AG09319 (cell line): Measurements from ENCODE around the gene COG5.
A peak's percentile ranks its signal among the peaks of the same experiment; 100 is the strongest.

Experiments
- DNase-seq: peaks from one replicate; pipeline ENCODE4 v3.0.0-alpha.2; 2010; ENCODE audit warnings: low read depth; ENCODE audit errors: extremely low read depth
- TF ChIP-seq, protein P1 (sequence below): IDR thresholded peaks from 2 replicates; pipeline ENCODE4 v1.5.1; 2011; ENCODE audit warnings: low read depth, mild to moderate bottlenecking, inconsistent platforms, low read length, moderate library complexity

COG5 gene

DNA sequence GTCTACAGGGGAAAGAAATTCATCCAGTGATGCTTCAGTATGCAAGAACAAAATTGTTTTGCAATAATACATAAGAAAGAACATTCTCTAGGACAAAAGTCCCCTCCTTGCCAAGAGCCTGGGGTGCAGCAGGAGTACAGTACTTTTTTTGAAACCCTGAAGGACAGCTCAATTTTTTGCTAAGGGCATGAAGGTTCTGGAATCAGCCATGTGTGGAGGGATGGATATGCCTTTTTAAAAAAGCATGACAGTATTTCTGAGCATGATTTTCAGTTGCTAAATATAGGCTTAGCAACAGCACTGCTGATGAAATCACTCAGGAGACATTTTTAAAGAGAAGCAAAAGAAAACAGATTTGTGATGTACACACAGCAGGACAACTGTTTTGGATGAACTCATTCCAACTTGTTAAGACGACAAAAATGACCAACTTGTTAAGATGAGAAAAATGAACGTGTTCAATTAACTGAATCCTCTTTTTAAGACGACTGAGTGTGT lies 355.6 kb downstream of the COG5 start:
- TF ChIP-seq, protein P1, sequence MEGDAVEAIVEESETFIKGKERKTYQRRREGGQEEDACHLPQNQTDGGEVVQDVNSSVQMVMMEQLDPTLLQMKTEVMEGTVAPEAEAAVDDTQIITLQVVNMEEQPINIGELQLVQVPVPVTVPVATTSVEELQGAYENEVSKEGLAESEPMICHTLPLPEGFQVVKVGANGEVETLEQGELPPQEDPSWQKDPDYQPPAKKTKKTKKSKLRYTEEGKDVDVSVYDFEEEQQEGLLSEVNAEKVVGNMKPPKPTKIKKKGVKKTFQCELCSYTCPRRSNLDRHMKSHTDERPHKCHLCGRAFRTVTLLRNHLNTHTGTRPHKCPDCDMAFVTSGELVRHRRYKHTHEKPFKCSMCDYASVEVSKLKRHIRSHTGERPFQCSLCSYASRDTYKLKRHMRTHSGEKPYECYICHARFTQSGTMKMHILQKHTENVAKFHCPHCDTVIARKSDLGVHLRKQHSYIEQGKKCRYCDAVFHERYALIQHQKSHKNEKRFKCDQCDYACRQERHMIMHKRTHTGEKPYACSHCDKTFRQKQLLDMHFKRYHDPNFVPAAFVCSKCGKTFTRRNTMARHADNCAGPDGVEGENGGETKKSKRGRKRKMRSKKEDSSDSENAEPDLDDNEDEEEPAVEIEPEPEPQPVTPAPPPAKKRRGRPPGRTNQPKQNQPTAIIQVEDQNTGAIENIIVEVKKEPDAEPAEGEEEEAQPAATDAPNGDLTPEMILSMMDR: no peak
- DNase-seq: no peak

DNA sequence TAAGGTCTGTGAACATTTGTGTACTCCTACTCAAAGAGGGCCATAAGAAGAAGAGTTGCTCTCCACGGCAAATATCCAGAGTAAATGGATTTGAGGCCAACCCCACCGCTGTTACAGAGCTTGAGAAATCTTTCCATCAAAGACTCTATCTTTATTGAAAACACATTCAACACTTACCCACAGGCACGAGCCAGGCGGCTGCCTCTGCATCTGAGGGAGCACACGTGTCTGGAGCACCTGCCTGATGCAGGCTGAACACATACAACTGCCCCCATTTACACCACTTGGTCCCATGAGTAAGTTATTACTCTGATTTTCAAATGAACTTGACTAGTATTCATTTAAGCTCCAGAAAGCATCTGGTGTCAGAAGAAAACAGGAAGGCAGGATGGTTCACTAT lies 356.3 kb downstream of the COG5 start:
- DNase-seq: no peak
- TF ChIP-seq, protein P1: no peak

DNA sequence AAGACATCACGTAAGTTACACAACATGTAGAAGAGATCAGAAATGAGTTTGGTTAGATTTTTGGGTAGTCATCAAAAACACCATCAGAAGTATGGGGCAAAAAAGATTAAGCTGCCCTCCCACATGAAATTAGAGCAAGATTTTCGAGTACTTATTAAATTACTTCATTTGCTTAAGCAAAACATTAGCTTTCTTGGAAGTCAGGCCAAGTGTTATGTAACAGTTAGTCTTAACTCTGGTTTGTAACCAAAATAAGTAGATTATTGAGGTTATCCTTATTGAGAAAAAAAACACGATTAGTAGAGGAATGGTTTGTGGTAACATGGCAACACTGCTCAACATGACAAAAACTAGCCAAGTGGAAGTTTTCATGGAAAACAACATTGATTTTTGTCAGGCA lies 357.0 kb downstream of the COG5 start:
- TF ChIP-seq, protein P1: no peak

DNA sequence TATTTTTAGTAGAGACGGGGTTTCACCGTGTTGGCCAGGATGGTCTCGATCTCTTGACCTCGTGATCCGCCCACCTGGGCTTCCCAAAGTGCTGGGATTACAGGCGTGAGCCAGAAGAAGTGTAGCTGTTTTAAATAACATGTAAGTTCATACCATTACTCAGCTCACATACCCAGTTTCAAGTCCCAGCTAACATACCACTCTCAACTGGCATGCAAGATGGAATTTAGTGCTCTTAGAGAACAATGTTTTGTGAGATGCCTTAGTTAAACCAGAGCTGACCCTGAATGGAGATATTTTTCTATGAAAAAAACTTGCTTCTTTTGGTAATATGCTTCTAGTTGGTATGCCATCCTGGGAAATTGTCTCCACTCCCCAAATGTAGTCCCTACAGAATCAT lies 357.6 kb downstream of the COG5 start:
- TF ChIP-seq, protein P1: no peak
- no peak for DNase-seq

More for the DNA sequence above, 357.0 kb downstream of the COG5 start:
- no peak for DNase-seq

DNA sequence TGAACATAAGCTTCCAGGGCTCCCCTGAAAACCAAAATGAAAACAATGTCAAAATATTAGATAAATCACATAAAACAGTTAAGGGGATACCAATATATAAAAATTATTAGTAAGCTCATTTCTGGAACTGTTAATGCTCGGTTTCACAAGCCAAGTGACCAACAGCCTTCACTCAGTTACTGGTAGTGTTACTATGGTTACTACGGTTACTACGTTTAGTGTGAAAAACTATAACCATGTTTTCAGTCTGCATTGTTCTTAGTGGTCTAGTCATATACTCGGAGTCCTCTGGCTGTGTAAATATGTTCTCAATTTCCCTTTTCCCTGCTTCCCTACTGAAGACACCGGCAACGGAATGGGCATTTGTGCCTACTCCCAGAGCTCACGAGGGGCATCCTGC lies 360.1 kb downstream of the COG5 start:
- TF ChIP-seq, protein P1: no peak
- no peak for DNase-seq

DNA sequence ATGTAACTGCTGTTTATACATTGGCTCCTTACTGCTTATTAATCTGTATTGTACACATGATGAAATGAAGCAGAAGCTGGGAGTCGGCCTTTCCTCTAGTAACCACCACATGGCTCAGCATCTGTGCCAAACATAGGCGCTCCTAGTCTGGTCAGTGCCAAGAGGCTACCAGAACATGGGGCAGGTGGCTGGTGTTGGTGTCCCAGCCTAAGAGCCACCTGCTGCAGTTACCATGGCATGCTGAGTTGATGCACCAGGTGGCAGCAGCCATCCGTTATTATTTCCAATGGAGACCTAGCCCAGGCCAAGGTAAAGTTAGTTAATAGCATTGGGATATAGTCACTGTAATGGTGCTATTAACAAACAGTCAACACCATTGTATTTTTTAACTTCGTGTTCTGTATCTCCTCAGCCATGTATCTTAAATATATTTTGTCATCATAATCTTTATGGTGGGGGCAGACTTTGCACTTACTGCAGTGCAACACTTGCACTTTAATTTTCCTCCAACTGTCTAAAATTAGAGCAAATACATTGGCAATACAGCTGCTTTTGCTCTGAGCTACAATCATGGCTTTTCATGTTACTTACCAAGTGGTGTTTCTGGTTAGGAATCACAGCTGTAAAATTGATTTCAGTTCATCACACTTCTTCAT lies 361.8 kb downstream of the COG5 start:
- TF ChIP-seq, protein P1: peak; percentile 32
- DNase-seq: no peak

DNA sequence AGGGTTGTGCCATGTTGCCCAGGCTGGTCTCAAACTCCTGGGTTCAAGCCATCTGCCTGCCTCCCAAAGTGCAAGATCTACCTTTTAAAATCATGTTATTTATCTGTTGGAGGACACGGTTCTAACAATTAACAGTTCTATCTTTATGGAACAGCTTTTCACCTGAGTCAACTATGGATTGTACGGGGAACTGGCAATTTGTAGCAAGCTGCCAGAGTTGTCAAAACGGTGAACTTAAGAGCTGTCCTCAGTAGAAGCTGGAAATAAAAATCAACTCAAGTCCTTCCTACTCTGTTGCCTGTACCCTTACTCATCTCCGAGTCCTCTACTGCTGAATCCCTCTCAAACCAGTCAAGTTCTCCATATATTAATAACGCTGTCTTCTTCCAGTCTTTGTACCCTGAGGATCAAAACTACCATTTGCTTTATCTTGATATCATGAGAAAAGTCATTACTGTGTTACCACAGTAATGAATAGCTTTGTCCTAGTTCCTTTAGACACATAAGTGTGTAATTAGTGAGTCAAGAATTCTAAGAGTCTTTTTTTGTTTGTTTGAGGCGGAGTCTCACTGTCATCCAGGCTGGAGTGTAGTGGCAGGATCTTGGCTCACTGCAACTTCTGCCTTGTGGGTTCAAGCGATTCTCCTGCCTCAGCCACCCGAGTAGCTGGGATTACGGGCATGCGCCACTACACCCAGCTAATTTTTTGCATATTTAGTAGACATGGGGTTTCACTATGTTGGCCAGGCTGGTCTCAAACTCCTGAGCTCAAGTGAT lies 366.7 kb downstream of the COG5 start:
- no peak for DNase-seq
- TF ChIP-seq, protein P1: no peak
